HL-60 (cell line): ENCODE measurements around the gene CR1.
A peak's percentile ranks its signal among the peaks of the same experiment; 100 is the strongest.
"Not testable (repeated sequence)": the region's sequence is repeated elsewhere in the genome, so short reads cannot be mapped to it uniquely, and the experiment has no call there.

Experiments used
- DNase-seq, 2 experiments: peaks; one replicate each; pipeline ENCODE4 v3.0.0-alpha.2; 2010 to 2020; ENCODE audit warnings: low read depth in 1 of 2, low spot score in 1 of 2
- H3K27ac ChIP-seq: fragments of 250-450 bp; sonication (Bioruptor Pico); replicated peaks from 2 replicates; pipeline ENCODE4 v1.5.1; 2020; ENCODE audit warnings: mild to moderate bottlenecking, moderate library complexity
- H3K27me3 ChIP-seq: fragments of 250-450 bp; sonication (Bioruptor Pico); 2 replicates; pipeline ENCODE4 v1.5.1; 2021; ENCODE audit warnings: mild to moderate bottlenecking, moderate library complexity; ENCODE audit not compliant: insufficient read depth, poor library complexity, severe bottlenecking
- H3K4me3 ChIP-seq: replicated peaks from 2 replicates; pipeline ENCODE4 v1.5.1; 2011; ENCODE audit warnings: mild to moderate bottlenecking, control low read depth, low read length; ENCODE audit not compliant: insufficient read depth
- GABPA ChIP-seq: IDR thresholded peaks from 2 replicates; pipeline ENCODE4 v1.6.1; 2012; ENCODE audit warnings: low read depth
- POLR2AphosphoS5 ChIP-seq: IDR thresholded peaks from 2 replicates; pipeline ENCODE4 v1.6.1; 2012; ENCODE audit warnings: low read depth
- REST ChIP-seq: IDR thresholded peaks from 2 replicates; pipeline ENCODE4 v1.6.1; 2012; ENCODE audit warnings: low read depth; ENCODE audit not compliant: insufficient replicate concordance
- SPI1 ChIP-seq: IDR thresholded peaks from 2 replicates; pipeline ENCODE4 v1.6.1; 2012; ENCODE audit warnings: low read depth, mild to moderate bottlenecking, borderline replicate concordance
- TF ChIP-seq, protein P1 (sequence below): IDR thresholded peaks from one replicate; pipeline ENCODE4 v1.5.1; 2011; ENCODE audit warnings: low read length, control low read depth, inconsistent platforms; ENCODE audit not compliant: insufficient read depth

The CR1 gene

DNA sequence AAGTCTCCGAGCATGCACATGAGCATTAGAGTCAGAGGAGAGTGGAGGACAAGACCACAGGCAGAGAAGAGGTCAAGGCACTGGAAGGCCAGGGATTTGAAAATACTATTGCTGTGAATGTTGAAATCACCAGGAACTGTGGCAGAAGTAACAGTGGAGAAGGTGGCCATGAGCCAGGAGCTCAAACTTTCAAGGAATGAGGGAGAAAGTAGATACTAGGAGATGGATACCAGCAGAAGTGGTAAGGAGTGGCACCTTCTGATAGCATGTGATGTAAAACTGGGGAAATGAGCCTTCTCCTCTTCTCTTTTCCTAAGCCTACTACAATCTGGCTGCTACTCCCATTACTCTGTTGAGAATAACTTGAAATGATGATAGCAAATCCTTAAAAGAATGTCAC, 1.8 kb upstream of the CR1 start:
- H3K27me3 ChIP-seq: no peaks in the 10 kb centered on the region
- DNase-seq: no peak
- no peak for TF ChIP-seq SPI1
- no peak for TF ChIP-seq REST
- TF ChIP-seq, protein P1, sequence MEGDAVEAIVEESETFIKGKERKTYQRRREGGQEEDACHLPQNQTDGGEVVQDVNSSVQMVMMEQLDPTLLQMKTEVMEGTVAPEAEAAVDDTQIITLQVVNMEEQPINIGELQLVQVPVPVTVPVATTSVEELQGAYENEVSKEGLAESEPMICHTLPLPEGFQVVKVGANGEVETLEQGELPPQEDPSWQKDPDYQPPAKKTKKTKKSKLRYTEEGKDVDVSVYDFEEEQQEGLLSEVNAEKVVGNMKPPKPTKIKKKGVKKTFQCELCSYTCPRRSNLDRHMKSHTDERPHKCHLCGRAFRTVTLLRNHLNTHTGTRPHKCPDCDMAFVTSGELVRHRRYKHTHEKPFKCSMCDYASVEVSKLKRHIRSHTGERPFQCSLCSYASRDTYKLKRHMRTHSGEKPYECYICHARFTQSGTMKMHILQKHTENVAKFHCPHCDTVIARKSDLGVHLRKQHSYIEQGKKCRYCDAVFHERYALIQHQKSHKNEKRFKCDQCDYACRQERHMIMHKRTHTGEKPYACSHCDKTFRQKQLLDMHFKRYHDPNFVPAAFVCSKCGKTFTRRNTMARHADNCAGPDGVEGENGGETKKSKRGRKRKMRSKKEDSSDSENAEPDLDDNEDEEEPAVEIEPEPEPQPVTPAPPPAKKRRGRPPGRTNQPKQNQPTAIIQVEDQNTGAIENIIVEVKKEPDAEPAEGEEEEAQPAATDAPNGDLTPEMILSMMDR: no peak
- no peak for TF ChIP-seq POLR2AphosphoS5
- no peak for TF ChIP-seq GABPA

DNA sequence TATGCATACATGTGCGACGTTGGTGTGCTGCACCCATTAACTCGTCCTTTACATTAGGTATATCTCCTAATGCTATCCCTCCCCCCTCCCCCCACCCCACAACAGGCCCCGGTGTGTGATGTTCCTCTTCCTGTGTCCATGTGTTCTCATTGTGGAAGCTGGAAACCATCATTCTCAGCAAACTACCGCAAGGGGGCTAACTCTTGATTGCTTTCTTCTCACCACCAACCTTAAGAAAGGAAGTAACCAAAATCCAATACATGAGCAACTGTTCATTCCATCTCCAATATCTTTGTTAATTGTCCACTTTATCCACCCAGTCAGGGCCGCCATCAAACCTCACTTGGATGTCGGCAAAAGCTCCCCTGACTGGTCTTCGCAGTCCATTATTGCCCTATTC, 676 bp upstream of the CR1 start:
- not testable (repeated sequence) for H3K4me3 ChIP-seq, H3K27me3 ChIP-seq, H3K27ac ChIP-seq
- TF ChIP-seq, protein P1: peak; percentile 10
- DNase-seq: peak; percentile 60 to 73

More for the DNA sequence above, 1.8 kb upstream of the CR1 start:
- Histone ChIP-seq H3K27ac (no peak overlapping the region), H3K4me3 (no peak overlapping the region)

- peaks cover 3% of the 10 kb centered on the region for H3K27me3 ChIP-seq
- H3K27ac ChIP-seq: peak overlapping the region; percentile 25
- peak; percentile 36 to 61 for DNase-seq
- TF ChIP-seq, protein P1: no peak
- TF ChIP-seq SPI1 (no peak), GABPA (no peak), POLR2AphosphoS5 (no peak), REST (no peak)
- H3K4me3 ChIP-seq: no peak overlapping the region
Measured at GRCh38 chr1:207497941-207498340, 2.0 kb downstream of the CR1 start.

DNA sequence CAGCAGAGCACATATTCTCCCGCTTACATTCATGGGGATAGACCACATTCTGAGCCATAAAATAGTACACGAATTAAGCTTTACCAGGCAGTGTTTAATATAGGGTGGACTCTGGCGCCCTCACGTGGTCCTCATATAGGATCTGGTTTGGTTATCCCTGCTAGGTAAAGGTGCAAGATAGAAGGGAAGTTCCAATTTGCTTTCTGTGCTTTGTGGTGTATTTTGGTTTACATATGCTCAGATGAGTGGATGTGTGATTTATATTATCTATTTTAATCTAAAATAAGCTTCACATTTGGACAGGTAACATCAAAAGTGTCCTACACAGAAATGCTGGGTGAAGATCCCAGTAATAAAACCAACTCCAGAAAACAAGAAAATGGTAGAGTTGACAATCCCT, 3.6 kb downstream of the CR1 start:
- peak; percentile 42 to 71 for DNase-seq
- TF ChIP-seq, protein P1: peak; percentile 58
- no peak for TF ChIP-seq REST
- TF ChIP-seq POLR2AphosphoS5: no peak
- no peak for TF ChIP-seq GABPA
- no peak; the same call in 1 of the 2 replicates for TF ChIP-seq SPI1
- no peak overlapping the region for H3K27ac ChIP-seq
- H3K27me3 ChIP-seq: peaks cover 3% of the 10 kb centered on the region
- H3K4me3 ChIP-seq: no peak overlapping the region
